Epithelial cell of proximal tubule (primary cell): ENCODE measurements around the gene SMIM12. TPM values are rescaled to one million over a fixed set of nuclear protein-coding genes. Genes with fewer than 3 reads are reported as not detected.

Experiments
- DNase-seq: peaks from one replicate; pipeline ENCODE4 v3.0.0-alpha.2; 2011; ENCODE audit warnings: low read depth
- H3K4me3 ChIP-seq: 2 replicates; pipeline ENCODE4 v1.5.1; 2011; ENCODE audit warnings: low read depth, mild to moderate bottlenecking, low read length
- CTCF ChIP-seq: conservative IDR thresholded peaks from 2 replicates; pipeline ENCODE4 v1.5.1; 2012; ENCODE audit warnings: low read depth, mild to moderate bottlenecking, low read length
- total RNA-seq: library from RNA; depleted of rRNA; stranded (reverse); fragments of >200 nt; gene quantifications from 2 replicates; pipeline ENCODE4 v1.2.3, GENCODE V29; 2015

Gene SMIM12
- total RNA-seq, 1 donor from 2014 or later: 30.8 TPM

GRCh38 chr1:34840426-34840825 is 19.1 kb downstream of the SMIM12 start:
- H3K4me3 ChIP-seq: no peak overlapping the region
- no peak for DNase-seq

DNA sequence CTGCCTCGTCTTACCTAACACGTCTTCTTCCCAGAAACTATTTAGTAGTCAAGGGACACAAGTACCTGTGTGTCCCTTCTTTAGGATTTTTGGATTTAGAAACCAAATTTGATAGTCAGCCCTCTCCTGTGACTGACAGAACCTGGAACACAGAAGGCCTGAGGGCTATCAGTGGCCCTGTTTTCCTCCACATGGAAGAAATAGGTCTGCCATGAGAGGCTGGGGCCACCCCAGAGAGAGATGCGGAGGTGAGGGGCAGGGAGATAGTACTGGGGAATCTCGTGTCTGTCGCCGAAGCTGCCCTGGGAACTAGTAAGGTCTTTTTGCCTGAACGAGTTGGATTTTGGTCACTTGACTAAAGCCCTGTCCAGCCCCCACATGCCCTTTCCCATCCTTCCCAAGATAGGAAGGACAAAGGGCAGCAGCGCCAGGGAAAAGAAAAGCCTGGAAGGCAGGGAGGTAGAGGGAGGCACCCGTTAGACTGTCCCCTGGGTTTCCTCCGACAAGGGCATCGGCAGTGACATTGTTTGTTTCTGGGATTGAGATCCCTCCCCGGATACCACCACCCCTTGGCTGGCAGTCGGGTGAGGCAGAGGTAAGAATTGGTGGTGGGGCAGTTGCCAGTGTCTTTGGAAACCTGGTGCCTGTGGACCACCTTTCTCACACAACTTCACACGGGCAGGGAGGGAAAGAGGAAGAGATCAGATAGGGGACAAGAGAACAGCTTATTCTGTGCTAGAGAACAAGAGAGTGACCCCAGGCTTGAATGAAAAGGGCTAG is 19.8 kb downstream of the SMIM12 start:
- H3K4me3 ChIP-seq: no peak overlapping the region
- DNase-seq: no peak
- no peak for TF ChIP-seq CTCF

More at GRCh38 chr1:34840426-34840825, 19.1 kb downstream of the SMIM12 start:
- no peak for TF ChIP-seq CTCF

- no peak overlapping the region for H3K4me3 ChIP-seq
- no peak for DNase-seq
- no peak for TF ChIP-seq CTCF
These were observed 25.8 kb downstream of the SMIM12 start for GRCh38 chr1:34833711-34834110.

DNA sequence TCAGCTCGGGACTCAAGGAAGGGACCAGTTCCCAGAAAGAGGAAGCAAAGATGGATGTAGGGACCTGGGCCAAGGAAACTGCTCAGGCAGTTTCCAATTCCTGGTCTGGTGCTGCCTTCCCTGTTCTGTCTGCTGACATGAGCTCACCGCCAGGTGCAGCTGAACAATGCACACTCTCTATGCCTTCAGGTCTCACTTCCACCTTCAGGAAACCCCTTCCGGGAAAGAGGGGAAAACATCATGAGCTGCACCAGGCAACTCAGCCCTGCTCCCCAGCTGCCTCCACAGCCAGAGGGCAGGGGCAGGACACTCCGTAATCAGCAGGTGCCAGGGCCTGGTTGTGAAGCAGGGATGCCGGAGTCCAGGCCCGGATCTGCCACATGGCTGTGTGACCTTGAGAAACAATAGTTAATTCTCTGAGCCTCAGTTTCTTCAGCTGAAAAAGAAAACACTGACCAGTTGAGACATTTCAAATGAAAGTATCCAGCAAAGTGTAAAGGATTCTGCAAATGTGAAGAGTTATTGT is 27.8 kb downstream of the SMIM12 start:
- TF ChIP-seq CTCF: no peak
- no peak for DNase-seq
- no peak overlapping the region for H3K4me3 ChIP-seq

GRCh38 chr1:34829250-34829649 is 30.3 kb downstream of the SMIM12 start:
- no peak for DNase-seq
- no peak for TF ChIP-seq CTCF

DNA sequence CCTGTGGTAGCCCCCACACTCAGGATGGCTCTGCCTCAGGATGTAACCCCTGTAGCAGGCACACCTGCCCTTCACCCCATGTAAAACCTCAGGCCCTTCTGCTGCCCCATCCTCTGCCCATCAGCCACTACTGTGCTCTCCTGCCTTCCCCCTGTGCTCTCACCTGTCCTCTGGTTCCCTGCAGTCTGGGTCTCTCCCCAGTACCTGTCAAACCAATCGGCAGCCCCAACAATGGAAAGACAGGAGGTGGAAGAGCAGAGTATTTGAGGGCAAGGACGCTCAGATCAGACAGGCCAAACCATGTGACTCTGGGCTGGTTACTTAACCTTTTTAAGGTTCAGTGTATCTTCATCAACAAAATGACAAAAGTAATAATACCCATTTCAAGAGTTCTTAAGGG is 30.9 kb downstream of the SMIM12 start:
- TF ChIP-seq CTCF: no peak
- no peak for DNase-seq
- H3K4me3 ChIP-seq: no peak overlapping the region

More at GRCh38 chr1:34829250-34829649, 30.3 kb downstream of the SMIM12 start:
- no peak overlapping the region for H3K4me3 ChIP-seq
